Lung (tissue), 12 donors: ENCODE measurements around the gene UBALD2. TPM values are rescaled to one million over a fixed set of nuclear protein-coding genes. Genes with fewer than 3 reads are reported as not detected.
A peak's percentile ranks its signal among the peaks of the same experiment; 100 is the strongest.

Experiments used
- ATAC-seq: fragments of 200-7000 bp; cut with Tn5 transposase; one replicate; pipeline ENCODE4 v1.9.1; 2020; ENCODE audit warnings: moderate number of reproducible peaks; ENCODE audit not compliant: insufficient read depth, low FRiP score
- DNase-seq, 3 donors: peaks; one replicate each; pipeline ENCODE4 v3.0.0-alpha.2; 2013 to 2017
- H3K27ac ChIP-seq, 2 donors: one replicate each; pipeline ENCODE4 v1.5.1; 2013; ENCODE audit warnings: mild to moderate bottlenecking in 2 of 2, moderate library complexity in 2 of 2, control low read depth in 1 of 2, inconsistent platforms in 1 of 2, low read depth in 1 of 2, low read length in 1 of 2
- H3K27me3 ChIP-seq, 3 donors: one replicate each; pipeline ENCODE4 v1.5.1; 2013; ENCODE audit warnings: low read length in 2 of 3; ENCODE audit not compliant: control insufficient read depth in 3 of 3, insufficient read depth in 3 of 3
- H3K36me3 ChIP-seq, 4 donors: one replicate each; pipeline ENCODE4 v1.5.1; 2013; ENCODE audit warnings: low read length in 4 of 4, mild to moderate bottlenecking in 1 of 4, moderate library complexity in 1 of 4; ENCODE audit not compliant: control insufficient read depth in 4 of 4, insufficient read depth in 4 of 4
- H3K4me1 ChIP-seq, 5 donors: one replicate each; pipeline ENCODE4 v1.5.1; 2013; ENCODE audit warnings: low read length in 5 of 5, mild to moderate bottlenecking in 2 of 5, moderate library complexity in 1 of 5; ENCODE audit not compliant: control insufficient read depth in 5 of 5, insufficient read depth in 5 of 5
- H3K4me3 ChIP-seq: one replicate; pipeline ENCODE4 v1.5.1; 2013; ENCODE audit warnings: mild to moderate bottlenecking, control low read depth, moderate library complexity
- H3K9ac ChIP-seq, 2 donors: one replicate each; pipeline ENCODE4 v1.5.1; 2013; ENCODE audit warnings: low read length in 2 of 2, control low read depth in 1 of 2; ENCODE audit not compliant: insufficient read depth in 1 of 2
- H3K9me3 ChIP-seq, 4 donors: one replicate each; pipeline ENCODE4 v1.5.1; 2013; ENCODE audit warnings: low read length in 3 of 4, mild to moderate bottlenecking in 1 of 4, moderate library complexity in 1 of 4; ENCODE audit not compliant: control insufficient read depth in 4 of 4, insufficient read depth in 3 of 4
- CTCF ChIP-seq: IDR thresholded peaks from 2 replicates; pipeline ENCODE4 v1.5.1; 2012; ENCODE audit warnings: mild to moderate bottlenecking; ENCODE audit errors: control extremely low read depth, extremely low read depth
- WGBS, 2 donors: extraction: QIAGEN DNeasy Blood & Tissue Kit; methylation state at CpG; one replicate each; pipeline ENCODE4 v1.1.7; 2013; 5-methylcytosine and 5-hydroxymethylcytosine counted together
- polyA plus RNA-seq, 2 donors: library from polyadenylated mRNA; stranded (reverse); fragments of 200-250 nt; gene quantifications; one replicate each; pipeline ENCODE4 v1.2.1, GENCODE V29; 2013
- total RNA-seq, 2 donors: library from RNA; depleted of rRNA in 1 of 2; stranded (reverse); fragments of >200 nt in 1 of 2; gene quantifications; one replicate each; pipeline ENCODE4 v1.2.1, GENCODE V29; 2014 to 2021
- donor health status: control.
- donor health status: control.
- donor health status: Bipolar disorder and iron deficiency.
- donor health status: healthy.
- donor health status: DM: yes; HTN: yes; CAD: no.

The UBALD2 gene
- total and polyA plus RNA-seq, 4 donors: 11.6 to 64.0 (median 58.5) TPM

DNA sequence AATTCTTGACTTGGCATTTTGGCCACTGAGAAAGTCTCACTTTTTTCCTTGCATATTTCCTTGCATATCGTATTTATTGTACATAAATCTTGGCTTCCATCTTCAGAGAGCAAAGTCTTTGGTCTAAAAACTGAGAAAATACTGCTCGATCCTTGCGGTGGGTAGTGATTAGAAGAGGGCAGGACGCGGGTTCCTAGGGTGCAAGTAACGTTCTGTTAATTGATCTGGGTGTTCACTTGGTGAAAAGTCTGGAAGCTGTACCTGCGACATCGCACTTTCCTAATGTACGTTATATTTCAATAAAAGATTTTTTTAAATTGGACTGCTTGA is 758 bp upstream of the UBALD2 start:
- DNase-seq (no peak), ATAC-seq (no peak)
- H3K36me3 ChIP-seq: peaks cover 0 to 5% (median 4%) of the 10 kb centered on the region in 4 donors
- TF ChIP-seq CTCF: no peak
- 54 to 63% methylated on average over 9 of the region's 9 CpGs for WGBS, 2 donors
- H3K27ac ChIP-seq: peak overlapping the region; percentile 70 to 78
- H3K4me3 ChIP-seq: no peak overlapping the region
- no peaks in the 10 kb centered on the region for H3K27me3 ChIP-seq
- H3K9ac ChIP-seq: peak overlapping the region in 1 of 2 donors; percentile 1
- no peaks in the 10 kb centered on the region for H3K9me3 ChIP-seq
- peaks cover 7 to 38% (median 23%) of the 10 kb centered on the region in 5 donors for H3K4me1 ChIP-seq

- H3K27me3 ChIP-seq: no peaks in the 10 kb centered on the region
- H3K9ac ChIP-seq: peak overlapping the region in 1 of 2 donors; percentile 21
- peaks cover 0 to 9% (median 6%) of the 10 kb centered on the region in 4 donors for H3K36me3 ChIP-seq
- DNase-seq (peak; percentile 76 to 78 (median 78)), ATAC-seq (peak; percentile 13)
- H3K4me3 ChIP-seq: peak overlapping the region; percentile 86
- no peak for TF ChIP-seq CTCF
- WGBS, 2 donors: 0% methylated on average over 46 to 76 of the region's 76 CpGs
- H3K4me1 ChIP-seq: peaks cover 7 to 39% (median 25%) of the 10 kb centered on the region in 5 donors
- H3K9me3 ChIP-seq: no peaks in the 10 kb centered on the region
- peak overlapping the region; percentile 80 to 95 for H3K27ac ChIP-seq
These were observed 586 bp downstream of the UBALD2 start for GRCh38 chr17:76265624-76266243.

GRCh38 chr17:76266244-76266938 is 1.2 kb downstream of the UBALD2 start:
- WGBS, 2 donors: 1 to 4% methylated on average over 11 to 12 of the region's 12 CpGs
- TF ChIP-seq CTCF: no peak
- DNase-seq (peak in 2 of 3 donors; percentile 44 to 50), ATAC-seq (no peak)
- H3K36me3 ChIP-seq: peaks cover 0 to 12% (median 8%) of the 10 kb centered on the region in 4 donors
- H3K27ac ChIP-seq: peak overlapping the region; percentile 80 to 95
- peak overlapping the region; percentile 20 to 21 for H3K9ac ChIP-seq
- no peaks in the 10 kb centered on the region for H3K27me3 ChIP-seq
- H3K4me1 ChIP-seq: peaks cover 7 to 43% (median 29%) of the 10 kb centered on the region in 5 donors
- H3K9me3 ChIP-seq: no peaks in the 10 kb centered on the region
- H3K4me3 ChIP-seq: peak overlapping the region; percentile 86
